Smooth muscle cell (in vitro differentiated cells): ENCODE results near the gene SLC25A42. TPM values are rescaled to one million over a fixed set of nuclear protein-coding genes. Genes with fewer than 3 reads are reported as not detected.

Source experiments
- DNase-seq: peaks from one replicate; lab custom pipeline; 2025; ENCODE audit not compliant: unreplicated experiment; lab: John Stamatoyannopoulos, UW
- H2AFZ ChIP-seq: fragments of 200-600 bp; sonication (generic); 2 replicates; pipeline ENCODE4 v1.6.0; 2016; ENCODE audit warnings: antibody characterized with exemption, low read depth, mild to moderate bottlenecking
- H3F3A ChIP-seq: fragments of 200-600 bp; sonication (generic); 2 replicates; pipeline ENCODE4 v1.6.0; 2017; ENCODE audit warnings: antibody characterized with exemption, low read depth
- H3K27ac ChIP-seq: fragments of 200-600 bp; sonication (generic); 2 replicates; pipeline ENCODE4 v1.5.1; 2016; ENCODE audit warnings: low read depth, mild to moderate bottlenecking
- H3K27me3 ChIP-seq: fragments of 200-600 bp; sonication (generic); 2 replicates; pipeline ENCODE4 v1.6.1; 2016; ENCODE audit warnings: low read depth, mild to moderate bottlenecking
- H3K36me3 ChIP-seq: fragments of 200-600 bp; sonication (generic); 2 replicates; pipeline ENCODE4 v1.5.1; 2016; ENCODE audit warnings: low read depth
- H3K4me1 ChIP-seq: fragments of 200-600 bp; sonication (generic); 2 replicates; pipeline ENCODE4 v1.5.1; 2016; ENCODE audit warnings: low read depth
- H3K4me2 ChIP-seq: fragments of 200-600 bp; sonication (generic); 2 replicates; pipeline ENCODE4 v1.6.0; 2016; ENCODE audit warnings: mild to moderate bottlenecking
- H3K4me3 ChIP-seq: fragments of 200-600 bp; sonication (generic); 2 replicates; pipeline ENCODE4 v1.5.1; 2016; ENCODE audit warnings: mild to moderate bottlenecking
- H3K79me2 ChIP-seq: fragments of 200-600 bp; sonication (generic); 2 replicates; pipeline ENCODE4 v1.6.0; 2016; ENCODE audit warnings: low read depth, mild to moderate bottlenecking
- H3K9ac ChIP-seq: fragments of 200-600 bp; sonication (generic); 2 replicates; pipeline ENCODE4 v1.6.0; 2016; ENCODE audit warnings: low read depth
- H3K9me3 ChIP-seq: fragments of 200-600 bp; sonication (generic); replicated peaks from 2 replicates; pipeline ENCODE4 v1.5.1; 2016; ENCODE audit warnings: low read depth
- H4K20me1 ChIP-seq: fragments of 200-600 bp; sonication (generic); 2 replicates; pipeline ENCODE4 v1.6.0; 2016; ENCODE audit warnings: low read depth
- WGBS: methylation state at CpG from one replicate; pipeline ENCODE4 v1.1.7; 2016; ENCODE audit warnings: low lambda C conversion rate; 5-methylcytosine and 5-hydroxymethylcytosine counted together
- polyA plus RNA-seq: library from polyadenylated mRNA; unstranded; fragments of >200 nt; fragmentation: Nextera tagmentation; extraction: Ambion mirVana; gene quantifications from 2 replicates; pipeline ENCODE4 v1.2.1, GENCODE V29; 2016
- total RNA-seq: library from RNA; depleted of rRNA; stranded (reverse); fragments of >200 nt; gene quantifications from 2 replicates; pipeline ENCODE4 v1.2.3, GENCODE V29; 2014
- TF ChIP-seq, protein P1 (sequence below): fragments of 200-600 bp; sonication (generic); IDR thresholded peaks from 2 replicates; pipeline ENCODE4 v1.5.1; 2017; ENCODE audit warnings: borderline replicate concordance, mild to moderate bottlenecking, antibody characterized with exemption; ENCODE audit not compliant: insufficient read depth, poor library complexity, severe bottlenecking

The SLC25A42 gene
- total and polyA plus RNA-seq, 2 experiments from 2014 or later = 8.1 to 18.9 TPM

DNA sequence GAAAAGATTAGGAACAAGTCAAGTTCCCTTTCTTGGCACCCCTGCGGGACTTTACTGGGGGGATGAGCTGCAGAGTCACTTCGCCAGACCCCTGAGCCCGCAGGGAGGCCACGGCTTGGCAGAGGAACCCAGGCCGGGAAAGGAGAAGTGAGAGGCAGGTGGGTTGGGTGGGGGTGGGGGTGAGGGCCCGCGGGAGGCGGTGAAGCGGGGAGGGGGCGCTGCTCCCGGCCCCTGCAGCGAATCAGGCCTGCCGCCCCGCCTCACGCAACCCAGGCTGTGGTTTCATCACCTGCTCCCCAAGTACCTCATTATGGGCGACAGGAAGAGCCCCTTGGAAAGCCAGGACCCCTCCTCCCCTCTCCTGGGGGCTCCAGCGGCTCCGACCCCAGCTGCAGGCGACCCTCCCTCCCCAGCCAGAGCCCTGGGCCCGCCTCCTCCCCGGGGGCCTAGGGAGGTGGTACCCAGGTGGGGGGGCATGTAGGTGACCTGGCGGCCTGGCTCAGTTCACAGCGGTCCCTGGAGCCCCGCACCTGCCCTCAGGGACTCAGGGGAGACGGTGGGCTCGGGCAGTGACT lies 96.8 kb downstream of the SLC25A42 start:
- Histone ChIP-seq H3K4me3 (no peak overlapping the region), H3K4me1 (no peaks in the 10 kb centered on the region), H4K20me1 (no peaks in the 10 kb centered on the region), H3K27me3 (no peaks in the 10 kb centered on the region), H3K27ac (no peak overlapping the region), H3K4me2 (no peak overlapping the region), H3K79me2 (no peaks in the 10 kb centered on the region), H2AFZ (no peak overlapping the region), H3K36me3 (no peaks in the 10 kb centered on the region), H3F3A (no peaks in the 10 kb centered on the region), H3K9me3 (no peaks in the 10 kb centered on the region), H3K9ac (no peak overlapping the region)
- DNase-seq = no peak
- TF ChIP-seq, protein P1, sequence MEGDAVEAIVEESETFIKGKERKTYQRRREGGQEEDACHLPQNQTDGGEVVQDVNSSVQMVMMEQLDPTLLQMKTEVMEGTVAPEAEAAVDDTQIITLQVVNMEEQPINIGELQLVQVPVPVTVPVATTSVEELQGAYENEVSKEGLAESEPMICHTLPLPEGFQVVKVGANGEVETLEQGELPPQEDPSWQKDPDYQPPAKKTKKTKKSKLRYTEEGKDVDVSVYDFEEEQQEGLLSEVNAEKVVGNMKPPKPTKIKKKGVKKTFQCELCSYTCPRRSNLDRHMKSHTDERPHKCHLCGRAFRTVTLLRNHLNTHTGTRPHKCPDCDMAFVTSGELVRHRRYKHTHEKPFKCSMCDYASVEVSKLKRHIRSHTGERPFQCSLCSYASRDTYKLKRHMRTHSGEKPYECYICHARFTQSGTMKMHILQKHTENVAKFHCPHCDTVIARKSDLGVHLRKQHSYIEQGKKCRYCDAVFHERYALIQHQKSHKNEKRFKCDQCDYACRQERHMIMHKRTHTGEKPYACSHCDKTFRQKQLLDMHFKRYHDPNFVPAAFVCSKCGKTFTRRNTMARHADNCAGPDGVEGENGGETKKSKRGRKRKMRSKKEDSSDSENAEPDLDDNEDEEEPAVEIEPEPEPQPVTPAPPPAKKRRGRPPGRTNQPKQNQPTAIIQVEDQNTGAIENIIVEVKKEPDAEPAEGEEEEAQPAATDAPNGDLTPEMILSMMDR = no peak
- WGBS = 83% methylated on average over 13 of the region's 26 CpGs

DNA sequence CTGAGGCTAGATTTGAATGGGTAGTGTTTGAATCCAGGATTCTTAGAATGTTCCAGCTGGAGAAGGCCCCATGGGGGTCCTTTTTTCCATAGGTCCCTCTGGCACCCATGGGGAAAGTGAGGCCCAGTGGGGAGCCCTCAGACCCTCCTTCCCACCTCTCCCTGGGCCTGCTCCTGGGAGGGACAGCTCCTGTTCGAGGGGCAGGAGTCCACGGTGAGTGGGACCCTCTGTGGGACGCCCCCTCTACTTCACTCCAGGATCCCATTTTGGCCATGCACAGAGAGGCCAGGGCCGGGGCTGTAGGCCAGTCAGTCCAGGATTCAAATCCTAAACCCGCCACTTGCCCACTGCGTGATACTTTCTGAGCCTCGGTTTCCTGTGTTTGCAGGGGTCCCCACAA lies 98.7 kb downstream of the SLC25A42 start:
- Histone ChIP-seq H3K79me2 (no peaks in the 10 kb centered on the region), H3K4me2 (no peak overlapping the region), H3K4me3 (no peak overlapping the region), H3K9me3 (no peaks in the 10 kb centered on the region), H3F3A (no peaks in the 10 kb centered on the region), H3K27ac (no peak overlapping the region), H4K20me1 (no peaks in the 10 kb centered on the region), H3K4me1 (no peaks in the 10 kb centered on the region), H3K9ac (no peak overlapping the region), H3K36me3 (no peaks in the 10 kb centered on the region), H2AFZ (no peak overlapping the region), H3K27me3 (no peaks in the 10 kb centered on the region)
- DNase-seq = no peak
- TF ChIP-seq, protein P1 = no peak
- WGBS = 92% methylated on average over 7 of the region's 7 CpGs

Other genes with a start within 250 kb of the SLC25A42 start
- gene UPF1, start 232.0 kb upstream of the SLC25A42 start, total RNA-seq = 16.2 and 37.8 TPM in 2 replicates
- gene UPF1, start 232.0 kb upstream of the SLC25A42 start, polyA plus RNA-seq = 25.4 and 30.3 TPM in 2 replicates
- gene CERS1, start 167.8 kb upstream of the SLC25A42 start, total RNA-seq = 0.81 and 2.4 TPM in 2 replicates
- gene CERS1, start 167.8 kb upstream of the SLC25A42 start, polyA plus RNA-seq = 4.2 TPM in 2 replicates
- 187 and 236 TPM in 2 replicates for gene COPE, start 144.6 kb upstream of the SLC25A42 start, total RNA-seq
- 452 and 497 TPM in 2 replicates for gene COPE, start 144.6 kb upstream of the SLC25A42 start, polyA plus RNA-seq
- 36.1 and 55.3 TPM in 2 replicates for gene DDX49, start 144.3 kb upstream of the SLC25A42 start, total RNA-seq
- gene DDX49, start 144.3 kb upstream of the SLC25A42 start, polyA plus RNA-seq = 39.6 and 57.9 TPM in 2 replicates
- 37.4 and 40.0 TPM in 2 replicates for gene HOMER3, start 122.8 kb upstream of the SLC25A42 start, total RNA-seq
- 85.1 and 88.1 TPM in 2 replicates for gene HOMER3, start 122.8 kb upstream of the SLC25A42 start, polyA plus RNA-seq
- gene SUGP2, start 30.5 kb upstream of the SLC25A42 start, total RNA-seq = 47.3 and 47.6 TPM in 2 replicates
- gene SUGP2, start 30.5 kb upstream of the SLC25A42 start, polyA plus RNA-seq = 42.2 and 51.7 TPM in 2 replicates
- 14.6 and 27.1 TPM in 2 replicates for gene ARMC6, start 30.4 kb upstream of the SLC25A42 start, total RNA-seq
- gene ARMC6, start 30.4 kb upstream of the SLC25A42 start, polyA plus RNA-seq = 13.8 and 17.8 TPM in 2 replicates
- 20.3 and 30.3 TPM in 2 replicates for gene TMEM161A, start 74.5 kb downstream of the SLC25A42 start, total RNA-seq
- gene TMEM161A, start 74.5 kb downstream of the SLC25A42 start, polyA plus RNA-seq = 40.6 and 47.8 TPM in 2 replicates
- 0.40 TPM in 1 of 2 replicates, not detected in the other for gene MEF2B, start 106.3 kb downstream of the SLC25A42 start, total RNA-seq
- 2.9 and 4.4 TPM in 2 replicates for gene MEF2B, start 106.3 kb downstream of the SLC25A42 start, polyA plus RNA-seq
- 6.6 and 10.0 TPM in 2 replicates for gene BORCS8, start 128.2 kb downstream of the SLC25A42 start, total RNA-seq
- gene BORCS8, start 128.2 kb downstream of the SLC25A42 start, polyA plus RNA-seq = 15.7 and 25.9 TPM in 2 replicates
- gene RFXANK, start 128.3 kb downstream of the SLC25A42 start, total RNA-seq = 47.5 and 59.6 TPM in 2 replicates
- 93.5 and 94.8 TPM in 2 replicates for gene RFXANK, start 128.3 kb downstream of the SLC25A42 start, polyA plus RNA-seq
- gene NR2C2AP, start 139.4 kb downstream of the SLC25A42 start, total RNA-seq = 3.2 and 6.9 TPM in 2 replicates
- 10.5 and 14.5 TPM in 2 replicates for gene NR2C2AP, start 139.4 kb downstream of the SLC25A42 start, polyA plus RNA-seq
- gene NCAN, start 148.0 kb downstream of the SLC25A42 start, total RNA-seq = 0.09 TPM in 1 of 2 replicates, not detected in the other
- not detected in 2 replicates for gene NCAN, start 148.0 kb downstream of the SLC25A42 start, polyA plus RNA-seq
- gene TM6SF2, start 209.3 kb downstream of the SLC25A42 start, total RNA-seq = 1.0 and 3.4 TPM in 2 replicates
- gene TM6SF2, start 209.3 kb downstream of the SLC25A42 start, polyA plus RNA-seq = 7.9 and 9.4 TPM in 2 replicates